ENCODE measurements around the gene GPR3. TPM values are rescaled to one million over a fixed set of nuclear protein-coding genes. Genes with fewer than 3 reads are reported as not detected.

GPR3 gene
- total RNA-seq, 1 donor from 2014 or later = 0.86 TPM

GRCh38 chr1:27346991-27347624, 45.3 kb upstream of the GPR3 start:
- no peak overlapping the region for H3K27ac ChIP-seq (ENCODE audit: low read depth, low read length)
- H3K36me3 ChIP-seq (ENCODE audit: insufficient read depth, low read length) = no peaks in the 10 kb centered on the region
- H3K27me3 Mint-ChIP-seq (ENCODE audit: low read depth, unreplicated experiment) = peaks cover 5% of the 10 kb centered on the region
- no peaks in the 10 kb centered on the region for H3K9me3 Mint-ChIP-seq (ENCODE audit: unreplicated experiment)
- peaks cover 17% of the 10 kb centered on the region for H3K4me1 Mint-ChIP-seq (ENCODE audit: low read depth, unreplicated experiment)
- peaks cover 5% of the 10 kb centered on the region for H3K27me3 ChIP-seq (ENCODE audit: insufficient read depth, low read length)
- no peak overlapping the region for H3K4me3 Mint-ChIP-seq (ENCODE audit: unreplicated experiment)
- no peak overlapping the region for H2AFZ ChIP-seq (ENCODE audit: low read depth, low read length)
- peaks cover 18% of the 10 kb centered on the region for H3K4me1 ChIP-seq (ENCODE audit: insufficient read depth, low read length)
- H3K9ac ChIP-seq (ENCODE audit: low read length) = no peak overlapping the region
- no peak overlapping the region for H3K4me3 ChIP-seq (ENCODE audit: insufficient read depth, low read depth, low read length)
- H3K79me2 ChIP-seq (ENCODE audit: insufficient read depth, low read length) = no peaks in the 10 kb centered on the region
- peaks cover 6% of the 10 kb centered on the region for H3K36me3 Mint-ChIP-seq (ENCODE audit: low read depth, unreplicated experiment)
- H3K9me3 ChIP-seq (ENCODE audit: insufficient read depth, low read depth, low read length) = no peaks in the 10 kb centered on the region
- H3K27ac Mint-ChIP-seq (ENCODE audit: unreplicated experiment) = peak overlapping the region; percentile 66
- peak; percentile 10 for DNase-seq (ENCODE audit: low read depth)
- peak overlapping the region; percentile 7 for H3K4me2 ChIP-seq (ENCODE audit: low read length)
- TF ChIP-seq CTCF (IDR thresholded peaks at IDR 0.05; ENCODE audit: insufficient read depth, low read depth, low read length) (no peak), EZH2 (IDR thresholded peaks at IDR 0.05; ENCODE audit: insufficient read depth, low read length) (no peak)
- H4K20me1 ChIP-seq (ENCODE audit: insufficient read depth, low read length) = no peaks in the 10 kb centered on the region
- no peak for FAIRE-seq

- no peak overlapping the region for H3K4me3 Mint-ChIP-seq (ENCODE audit: unreplicated experiment)
- peak overlapping the region; percentile 80 for H2AFZ ChIP-seq (ENCODE audit: low read depth, low read length)
- DNase-seq (ENCODE audit: low read depth) (no peak), FAIRE-seq (no peak)
- H3K9me3 ChIP-seq (ENCODE audit: insufficient read depth, low read depth, low read length) = no peaks in the 10 kb centered on the region
- H3K27ac ChIP-seq (ENCODE audit: low read depth, low read length) = no peak overlapping the region
- peaks cover 5% of the 10 kb centered on the region for H3K27me3 ChIP-seq (ENCODE audit: insufficient read depth, low read length)
- peaks cover 5% of the 10 kb centered on the region for H3K27me3 Mint-ChIP-seq (ENCODE audit: low read depth, unreplicated experiment)
- no peaks in the 10 kb centered on the region for H3K9me3 Mint-ChIP-seq (ENCODE audit: unreplicated experiment)
- peak overlapping the region; percentile 21 for H3K4me3 ChIP-seq (ENCODE audit: insufficient read depth, low read depth, low read length)
- H3K27ac Mint-ChIP-seq (ENCODE audit: unreplicated experiment) = no peak overlapping the region
- peak overlapping the region; percentile 78 for H3K4me2 ChIP-seq (ENCODE audit: low read length)
- H3K36me3 Mint-ChIP-seq (ENCODE audit: low read depth, unreplicated experiment) = peaks cover 4% of the 10 kb centered on the region
- H3K9ac ChIP-seq (ENCODE audit: low read length) = no peak overlapping the region
- H3K79me2 ChIP-seq (ENCODE audit: insufficient read depth, low read length) = no peaks in the 10 kb centered on the region
- H4K20me1 ChIP-seq (ENCODE audit: insufficient read depth, low read length) = no peaks in the 10 kb centered on the region
- TF ChIP-seq CTCF (IDR thresholded peaks at IDR 0.05; ENCODE audit: insufficient read depth, low read depth, low read length) (no peak), EZH2 (IDR thresholded peaks at IDR 0.05; ENCODE audit: insufficient read depth, low read length) (no peak)
- H3K36me3 ChIP-seq (ENCODE audit: insufficient read depth, low read length) = no peaks in the 10 kb centered on the region
- peaks cover 4% of the 10 kb centered on the region for H3K4me1 Mint-ChIP-seq (ENCODE audit: low read depth, unreplicated experiment)
- peaks cover 15% of the 10 kb centered on the region for H3K4me1 ChIP-seq (ENCODE audit: insufficient read depth, low read length)
Observed at GRCh38 chr1:27348861-27349783, 43.3 kb upstream of the GPR3 start.
